Measurements from ENCODE around the gene GCNT2.

DNA sequence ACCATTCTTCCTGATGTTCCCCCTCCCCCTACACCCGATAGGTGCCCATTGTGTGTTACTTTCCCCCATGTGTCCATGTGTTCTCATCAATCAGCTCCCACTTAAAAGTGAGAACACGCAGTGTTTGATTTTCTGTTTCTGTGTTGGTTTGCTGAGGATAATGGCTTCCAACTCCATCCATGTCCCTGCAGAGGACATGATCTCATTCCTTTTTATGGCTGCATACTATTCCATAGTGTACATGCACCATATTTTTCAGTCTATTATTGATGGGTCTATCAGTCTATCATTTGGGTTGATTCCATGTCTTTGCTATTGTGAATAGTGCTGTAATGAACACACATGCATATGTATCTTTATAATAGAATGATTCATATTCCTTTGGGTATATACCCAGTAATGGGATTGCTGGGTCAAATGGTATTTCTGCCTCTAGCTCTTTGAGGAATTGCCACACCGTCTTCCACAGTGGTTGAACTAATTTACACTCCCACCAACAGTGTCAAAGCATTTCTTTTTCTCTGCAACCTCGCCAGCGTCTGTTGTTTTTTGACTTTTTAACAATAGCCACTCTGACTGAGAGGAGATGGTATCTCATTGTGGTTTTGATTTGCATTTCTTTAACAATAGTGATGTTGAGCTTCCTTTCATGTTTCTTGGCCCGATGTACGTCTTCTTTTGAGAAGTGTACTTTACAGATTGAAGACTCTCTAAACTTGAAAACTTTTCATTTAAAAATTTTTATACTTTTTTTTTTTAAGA is 41.0 kb upstream of the GCNT2 start:
- TF ChIP-seq POLR2A (IDR thresholded peaks at IDR 0.05; ENCODE audit: low read depth, low read length) (no peak), TAF1 (IDR thresholded peaks at IDR 0.05; ENCODE audit: borderline replicate concordance, low read depth, low read length) (no peak), POLR2AphosphoS5 (IDR thresholded peaks at IDR 0.05; ENCODE audit: low read depth, low read length) (no peak)
